ENCODE measurements around the gene TSPYL1. TPM values are rescaled to one million over a fixed set of nuclear protein-coding genes. Genes with fewer than 3 reads are reported as not detected.

TSPYL1 gene
- total and polyA plus RNA-seq, 2 experiments from 2014 or later = 24.9 to 66.1 TPM

DNA sequence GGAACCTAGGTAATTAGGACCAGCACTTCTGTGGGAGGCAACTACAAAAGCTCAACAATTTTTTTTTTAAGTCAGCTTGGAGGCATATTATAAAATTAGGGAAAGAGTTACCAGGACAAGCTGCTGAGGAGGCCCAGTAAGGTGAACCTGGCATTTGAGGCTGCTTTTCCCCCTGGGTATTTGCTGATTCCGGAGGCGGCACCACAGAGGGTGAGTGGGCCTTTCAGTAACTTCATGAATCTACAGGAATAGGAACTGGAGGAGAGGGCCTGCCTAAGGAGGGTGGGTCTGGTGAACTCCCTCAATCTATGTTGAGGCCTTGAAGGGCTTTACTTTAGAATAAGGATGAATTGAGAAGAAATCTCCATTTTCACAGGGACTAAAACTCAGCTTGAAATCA, 40.5 kb downstream of the TSPYL1 start:
- no peaks in the 10 kb centered on the region for H3K9me3 Mint-ChIP-seq
- ATAC-seq = no peak

DNA sequence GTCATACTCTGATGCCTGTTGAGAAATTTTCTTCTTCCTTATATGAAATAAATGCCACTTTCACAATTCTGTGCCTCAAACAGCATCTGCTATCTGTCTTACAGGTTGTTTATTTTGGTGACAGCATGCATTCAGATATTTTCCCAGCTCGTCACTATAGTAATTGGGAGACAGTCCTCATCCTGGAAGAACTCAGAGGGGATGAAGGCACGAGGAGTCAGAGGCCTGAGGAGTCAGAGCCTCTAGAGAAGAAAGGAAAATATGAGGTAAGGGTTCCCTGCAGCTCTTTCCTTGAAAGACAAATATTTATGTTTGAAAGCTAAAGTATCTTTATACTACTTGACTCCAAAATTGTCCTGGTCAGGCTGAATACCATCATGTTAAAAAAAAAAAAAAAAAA, 41.6 kb downstream of the TSPYL1 start:
- no peak overlapping the region for H3K4me2 ChIP-seq
- H3K27ac ChIP-seq (ENCODE audit: low read depth) = no peak overlapping the region
- H3K36me3 ChIP-seq (ENCODE audit: insufficient read depth) = peaks cover 15% of the 10 kb centered on the region
- H3K9me3 Mint-ChIP-seq = no peaks in the 10 kb centered on the region
- no peaks in the 10 kb centered on the region for H3K4me1 ChIP-seq (ENCODE audit: insufficient read depth)
- H3K4me3 ChIP-seq = no peak overlapping the region
- H3K27me3 ChIP-seq (ENCODE audit: insufficient read depth) = no peaks in the 10 kb centered on the region
- no peaks in the 10 kb centered on the region for H3K79me2 ChIP-seq (replicated peaks; ENCODE audit: insufficient read depth)
- no peak for ATAC-seq
- H3K27ac Mint-ChIP-seq = no peak overlapping the region
- DNase-seq (ENCODE audit: low spot score) = no peak
- H3K4me3 Mint-ChIP-seq = no peak overlapping the region
- no peaks in the 10 kb centered on the region for H3K9me2 ChIP-seq (ENCODE audit: insufficient read depth)
- H3K36me3 Mint-ChIP-seq (ENCODE audit: low read depth) = peaks cover 9% of the 10 kb centered on the region; the same call in 2 of the 3 replicates
- no peaks in the 10 kb centered on the region for H3F3A ChIP-seq (replicated peaks; ENCODE audit: low read depth)
- H3K27me3 Mint-ChIP-seq (ENCODE audit: insufficient read depth, low read depth, poor library complexity) = peaks cover 2% of the 10 kb centered on the region
- H3K4me1 Mint-ChIP-seq = no peaks in the 10 kb centered on the region
- no peaks in the 10 kb centered on the region for H4K20me1 ChIP-seq (replicated peaks; ENCODE audit: insufficient read depth)
- no peak overlapping the region for H2AFZ ChIP-seq
- TF ChIP-seq, protein P1, sequence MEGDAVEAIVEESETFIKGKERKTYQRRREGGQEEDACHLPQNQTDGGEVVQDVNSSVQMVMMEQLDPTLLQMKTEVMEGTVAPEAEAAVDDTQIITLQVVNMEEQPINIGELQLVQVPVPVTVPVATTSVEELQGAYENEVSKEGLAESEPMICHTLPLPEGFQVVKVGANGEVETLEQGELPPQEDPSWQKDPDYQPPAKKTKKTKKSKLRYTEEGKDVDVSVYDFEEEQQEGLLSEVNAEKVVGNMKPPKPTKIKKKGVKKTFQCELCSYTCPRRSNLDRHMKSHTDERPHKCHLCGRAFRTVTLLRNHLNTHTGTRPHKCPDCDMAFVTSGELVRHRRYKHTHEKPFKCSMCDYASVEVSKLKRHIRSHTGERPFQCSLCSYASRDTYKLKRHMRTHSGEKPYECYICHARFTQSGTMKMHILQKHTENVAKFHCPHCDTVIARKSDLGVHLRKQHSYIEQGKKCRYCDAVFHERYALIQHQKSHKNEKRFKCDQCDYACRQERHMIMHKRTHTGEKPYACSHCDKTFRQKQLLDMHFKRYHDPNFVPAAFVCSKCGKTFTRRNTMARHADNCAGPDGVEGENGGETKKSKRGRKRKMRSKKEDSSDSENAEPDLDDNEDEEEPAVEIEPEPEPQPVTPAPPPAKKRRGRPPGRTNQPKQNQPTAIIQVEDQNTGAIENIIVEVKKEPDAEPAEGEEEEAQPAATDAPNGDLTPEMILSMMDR (conservative IDR thresholded peaks at IDR 0.05; ENCODE audit: low read depth in 2 of 2) = no peak
- no peak for TF ChIP-seq STAT1 (IDR thresholded peaks at IDR 0.05; ENCODE audit: unreplicated experiment)
- TF ChIP-seq ZNF331 (CRISPR knock-in tag; IDR thresholded peaks at IDR 0.05; ENCODE audit: low read depth) = no peak
- no peak for TF ChIP-seq ZNF114 (CRISPR knock-in tag; IDR thresholded peaks at IDR 0.05)
- no peak for TF ChIP-seq EZH2phosphoT487 (IDR thresholded peaks at IDR 0.05; ENCODE audit: unreplicated experiment)
- TF ChIP-seq CREB1 (CRISPR knock-in tag; IDR thresholded peaks at IDR 0.05; ENCODE audit: low read depth) = no peak
- no peak for TF ChIP-seq POLR2AphosphoS5 (IDR thresholded peaks at IDR 0.05; ENCODE audit: low read depth)
- TF ChIP-seq, protein P2, sequence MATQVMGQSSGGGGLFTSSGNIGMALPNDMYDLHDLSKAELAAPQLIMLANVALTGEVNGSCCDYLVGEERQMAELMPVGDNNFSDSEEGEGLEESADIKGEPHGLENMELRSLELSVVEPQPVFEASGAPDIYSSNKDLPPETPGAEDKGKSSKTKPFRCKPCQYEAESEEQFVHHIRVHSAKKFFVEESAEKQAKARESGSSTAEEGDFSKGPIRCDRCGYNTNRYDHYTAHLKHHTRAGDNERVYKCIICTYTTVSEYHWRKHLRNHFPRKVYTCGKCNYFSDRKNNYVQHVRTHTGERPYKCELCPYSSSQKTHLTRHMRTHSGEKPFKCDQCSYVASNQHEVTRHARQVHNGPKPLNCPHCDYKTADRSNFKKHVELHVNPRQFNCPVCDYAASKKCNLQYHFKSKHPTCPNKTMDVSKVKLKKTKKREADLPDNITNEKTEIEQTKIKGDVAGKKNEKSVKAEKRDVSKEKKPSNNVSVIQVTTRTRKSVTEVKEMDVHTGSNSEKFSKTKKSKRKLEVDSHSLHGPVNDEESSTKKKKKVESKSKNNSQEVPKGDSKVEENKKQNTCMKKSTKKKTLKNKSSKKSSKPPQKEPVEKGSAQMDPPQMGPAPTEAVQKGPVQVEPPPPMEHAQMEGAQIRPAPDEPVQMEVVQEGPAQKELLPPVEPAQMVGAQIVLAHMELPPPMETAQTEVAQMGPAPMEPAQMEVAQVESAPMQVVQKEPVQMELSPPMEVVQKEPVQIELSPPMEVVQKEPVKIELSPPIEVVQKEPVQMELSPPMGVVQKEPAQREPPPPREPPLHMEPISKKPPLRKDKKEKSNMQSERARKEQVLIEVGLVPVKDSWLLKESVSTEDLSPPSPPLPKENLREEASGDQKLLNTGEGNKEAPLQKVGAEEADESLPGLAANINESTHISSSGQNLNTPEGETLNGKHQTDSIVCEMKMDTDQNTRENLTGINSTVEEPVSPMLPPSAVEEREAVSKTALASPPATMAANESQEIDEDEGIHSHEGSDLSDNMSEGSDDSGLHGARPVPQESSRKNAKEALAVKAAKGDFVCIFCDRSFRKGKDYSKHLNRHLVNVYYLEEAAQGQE (IDR thresholded peaks at IDR 0.05; ENCODE audit: unreplicated experiment) = no peak
- TF ChIP-seq, protein P3, sequence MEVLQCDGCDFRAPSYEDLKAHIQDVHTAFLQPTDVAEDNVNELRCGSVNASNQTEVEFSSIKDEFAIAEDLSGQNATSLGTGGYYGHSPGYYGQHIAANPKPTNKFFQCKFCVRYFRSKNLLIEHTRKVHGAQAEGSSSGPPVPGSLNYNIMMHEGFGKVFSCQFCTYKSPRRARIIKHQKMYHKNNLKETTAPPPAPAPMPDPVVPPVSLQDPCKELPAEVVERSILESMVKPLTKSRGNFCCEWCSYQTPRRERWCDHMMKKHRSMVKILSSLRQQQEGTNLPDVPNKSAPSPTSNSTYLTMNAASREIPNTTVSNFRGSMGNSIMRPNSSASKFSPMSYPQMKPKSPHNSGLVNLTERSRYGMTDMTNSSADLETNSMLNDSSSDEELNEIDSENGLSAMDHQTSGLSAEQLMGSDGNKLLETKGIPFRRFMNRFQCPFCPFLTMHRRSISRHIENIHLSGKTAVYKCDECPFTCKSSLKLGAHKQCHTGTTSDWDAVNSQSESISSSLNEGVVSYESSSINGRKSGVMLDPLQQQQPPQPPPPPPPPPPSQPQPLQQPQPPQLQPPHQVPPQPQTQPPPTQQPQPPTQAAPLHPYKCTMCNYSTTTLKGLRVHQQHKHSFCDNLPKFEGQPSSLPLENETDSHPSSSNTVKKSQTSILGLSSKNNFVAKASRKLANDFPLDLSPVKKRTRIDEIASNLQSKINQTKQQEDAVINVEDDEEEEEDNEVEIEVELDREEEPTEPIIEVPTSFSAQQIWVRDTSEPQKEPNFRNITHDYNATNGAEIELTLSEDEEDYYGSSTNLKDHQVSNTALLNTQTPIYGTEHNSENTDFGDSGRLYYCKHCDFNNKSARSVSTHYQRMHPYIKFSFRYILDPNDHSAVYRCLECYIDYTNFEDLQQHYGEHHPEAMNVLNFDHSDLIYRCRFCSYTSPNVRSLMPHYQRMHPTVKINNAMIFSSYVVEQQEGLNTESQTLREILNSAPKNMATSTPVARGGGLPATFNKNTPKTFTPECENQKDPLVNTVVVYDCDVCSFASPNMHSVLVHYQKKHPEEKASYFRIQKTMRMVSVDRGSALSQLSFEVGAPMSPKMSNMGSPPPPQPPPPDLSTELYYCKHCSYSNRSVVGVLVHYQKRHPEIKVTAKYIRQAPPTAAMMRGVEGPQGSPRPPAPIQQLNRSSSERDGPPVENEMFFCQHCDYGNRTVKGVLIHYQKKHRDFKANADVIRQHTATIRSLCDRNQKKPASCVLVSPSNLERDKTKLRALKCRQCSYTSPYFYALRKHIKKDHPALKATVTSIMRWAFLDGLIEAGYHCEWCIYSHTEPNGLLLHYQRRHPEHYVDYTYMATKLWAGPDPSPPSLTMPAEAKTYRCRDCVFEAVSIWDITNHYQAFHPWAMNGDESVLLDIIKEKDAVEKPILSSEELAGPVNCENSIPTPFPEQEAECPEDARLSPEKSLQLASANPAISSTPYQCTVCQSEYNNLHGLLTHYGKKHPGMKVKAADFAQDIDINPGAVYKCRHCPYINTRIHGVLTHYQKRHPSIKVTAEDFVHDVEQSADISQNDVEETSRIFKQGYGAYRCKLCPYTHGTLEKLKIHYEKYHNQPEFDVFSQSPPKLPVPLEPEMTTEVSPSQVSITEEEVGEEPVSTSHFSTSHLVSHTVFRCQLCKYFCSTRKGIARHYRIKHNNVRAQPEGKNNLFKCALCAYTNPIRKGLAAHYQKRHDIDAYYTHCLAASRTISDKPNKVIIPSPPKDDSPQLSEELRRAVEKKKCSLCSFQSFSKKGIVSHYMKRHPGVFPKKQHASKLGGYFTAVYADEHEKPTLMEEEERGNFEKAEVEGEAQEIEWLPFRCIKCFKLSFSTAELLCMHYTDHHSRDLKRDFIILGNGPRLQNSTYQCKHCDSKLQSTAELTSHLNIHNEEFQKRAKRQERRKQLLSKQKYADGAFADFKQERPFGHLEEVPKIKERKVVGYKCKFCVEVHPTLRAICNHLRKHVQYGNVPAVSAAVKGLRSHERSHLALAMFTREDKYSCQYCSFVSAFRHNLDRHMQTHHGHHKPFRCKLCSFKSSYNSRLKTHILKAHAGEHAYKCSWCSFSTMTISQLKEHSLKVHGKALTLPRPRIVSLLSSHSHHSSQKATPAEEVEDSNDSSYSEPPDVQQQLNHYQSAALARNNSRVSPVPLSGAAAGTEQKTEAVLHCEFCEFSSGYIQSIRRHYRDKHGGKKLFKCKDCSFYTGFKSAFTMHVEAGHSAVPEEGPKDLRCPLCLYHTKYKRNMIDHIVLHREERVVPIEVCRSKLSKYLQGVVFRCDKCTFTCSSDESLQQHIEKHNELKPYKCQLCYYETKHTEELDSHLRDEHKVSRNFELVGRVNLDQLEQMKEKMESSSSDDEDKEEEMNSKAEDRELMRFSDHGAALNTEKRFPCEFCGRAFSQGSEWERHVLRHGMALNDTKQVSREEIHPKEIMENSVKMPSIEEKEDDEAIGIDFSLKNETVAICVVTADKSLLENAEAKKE (CRISPR knock-in tag; IDR thresholded peaks at IDR 0.05) = no peak

More for the DNA sequence above, 40.5 kb downstream of the TSPYL1 start:
- Histone ChIP-seq H3K4me2 (no peak overlapping the region), H3K4me1 (ENCODE audit: insufficient read depth) (no peaks in the 10 kb centered on the region), H3K27ac (ENCODE audit: low read depth) (no peak overlapping the region), H3F3A (replicated peaks; ENCODE audit: low read depth) (no peaks in the 10 kb centered on the region), H2AFZ (no peak overlapping the region), H3K36me3 (ENCODE audit: insufficient read depth) (peaks cover 15% of the 10 kb centered on the region), H4K20me1 (replicated peaks; ENCODE audit: insufficient read depth) (no peaks in the 10 kb centered on the region), H3K27me3 (ENCODE audit: insufficient read depth) (no peaks in the 10 kb centered on the region), H3K4me3 (no peak overlapping the region), H3K79me2 (replicated peaks; ENCODE audit: insufficient read depth) (no peaks in the 10 kb centered on the region), H3K9me2 (ENCODE audit: insufficient read depth) (no peaks in the 10 kb centered on the region)
- no peaks in the 10 kb centered on the region for H3K4me1 Mint-ChIP-seq
- no peak overlapping the region for H3K27ac Mint-ChIP-seq
- H3K36me3 Mint-ChIP-seq (ENCODE audit: low read depth) = peaks cover 9% of the 10 kb centered on the region; the same call in 2 of the 3 replicates
- no peak overlapping the region for H3K4me3 Mint-ChIP-seq
- no peak for TF ChIP-seq CREB1 (CRISPR knock-in tag; IDR thresholded peaks at IDR 0.05; ENCODE audit: low read depth)
- TF ChIP-seq ZNF331 (CRISPR knock-in tag; IDR thresholded peaks at IDR 0.05; ENCODE audit: low read depth) = no peak
- no peak for TF ChIP-seq EZH2phosphoT487 (IDR thresholded peaks at IDR 0.05; ENCODE audit: unreplicated experiment)
- no peak for TF ChIP-seq NANOG (IDR thresholded peaks at IDR 0.05; ENCODE audit: borderline replicate concordance)
- no peak for TF ChIP-seq ZNF114 (CRISPR knock-in tag; IDR thresholded peaks at IDR 0.05)
- no peak for TF ChIP-seq JUNB (IDR thresholded peaks at IDR 0.05; ENCODE audit: unreplicated experiment)
- no peak for DNase-seq (ENCODE audit: low spot score)
- H3K27me3 Mint-ChIP-seq (ENCODE audit: insufficient read depth, low read depth, poor library complexity) = peaks cover 2% of the 10 kb centered on the region

Measured in GM23338 (cell line).